IMR-90 (cell line): ENCODE results near the gene ZFYVE28. TPM values are rescaled to one million over a fixed set of nuclear protein-coding genes. Genes with fewer than 3 reads are reported as not detected.
A peak's percentile ranks its signal among the peaks of the same experiment; 100 is the strongest.

Experiments
- ATAC-seq: fragments of 200-7000 bp; cut with Tn5 transposase; 2 replicates; pipeline ENCODE4 v1.9.1; 2020; ENCODE audit warnings: low read depth, mild to moderate bottlenecking, moderate library complexity
- BruUV-seq: library from RNA; stranded (reverse); fragments of 400-500 nt; replicated peaks from 2 replicates; lab custom pipeline; 2021; lab: Mats Ljungman, UMichigan
- CTCF ChIA-PET: fragments of 300-600 bp; formaldehyde crosslinking; extraction: SDS; loops from one replicate; lab custom pipeline; 2021; ENCODE audit warnings: antibody characterized with exemption; lab: Yijun Ruan, JAX
- POLR2A ChIA-PET: fragments of 300-600 bp; sonication (Branson Sonifier 250); formaldehyde crosslinking; loops from one replicate; lab custom pipeline; 2022; ENCODE audit warnings: antibody characterized with exemption; ENCODE audit not compliant: unreplicated experiment; lab: Charles Lee
- DNase-seq: peaks from one replicate; pipeline ENCODE4 v3.0.0; 2013
- H2AFZ ChIP-seq: replicated peaks from 2 replicates; pipeline ENCODE3; 2013; ENCODE audit warnings: low read length, mild to moderate bottlenecking; ENCODE audit not compliant: poor library complexity
- H2AK5ac ChIP-seq: 2 replicates; pipeline ENCODE4 v1.6.1; 2013; ENCODE audit warnings: low read depth, low read length, inconsistent platforms
- H2AK9ac ChIP-seq: replicated peaks from 2 replicates; pipeline ENCODE3; 2013; ENCODE audit warnings: mild to moderate bottlenecking, low read depth, low read length, moderate library complexity; ENCODE audit not compliant: poor library complexity
- H2BK120ac ChIP-seq: 2 replicates; pipeline ENCODE4 v1.6.1; 2013; ENCODE audit warnings: low read depth, low read length, inconsistent platforms
- H2BK15ac ChIP-seq: 3 replicates; pipeline ENCODE4 v1.6.1; 2013; ENCODE audit warnings: low read depth, low read length, inconsistent platforms
- H2BK20ac ChIP-seq: 2 replicates; pipeline ENCODE4 v1.6.1; 2013; ENCODE audit warnings: low read depth, mild to moderate bottlenecking, inconsistent platforms, low read length, moderate library complexity
- H2BK5ac ChIP-seq: 2 replicates; pipeline ENCODE4 v1.6.1; 2013; ENCODE audit warnings: mild to moderate bottlenecking, low read depth, low read length, inconsistent platforms; ENCODE audit not compliant: poor library complexity, severe bottlenecking
- H3K14ac ChIP-seq: replicated peaks from 2 replicates; pipeline ENCODE4 v1.6.1; 2013; ENCODE audit warnings: low read depth, low read length, inconsistent platforms
- H3K18ac ChIP-seq: 2 replicates; pipeline ENCODE4 v1.6.1; 2013; ENCODE audit warnings: low read depth, low read length, control low read depth
- H3K23ac ChIP-seq: 2 replicates; pipeline ENCODE4 v1.6.1; 2013; ENCODE audit warnings: low read depth, low read length, inconsistent platforms
- H3K27ac ChIP-seq: 2 replicates; pipeline ENCODE4 v1.5.1; 2013; ENCODE audit warnings: mild to moderate bottlenecking, control low read depth, low read length; ENCODE audit not compliant: insufficient read depth
- H3K27me3 ChIP-seq: 2 replicates; pipeline ENCODE4 v1.6.1; 2013; ENCODE audit warnings: low read length; ENCODE audit not compliant: control insufficient read depth, insufficient read depth
- H3K36me3 ChIP-seq: 2 replicates; pipeline ENCODE4 v1.6.1; 2013; ENCODE audit warnings: low read length, mixed read lengths; ENCODE audit not compliant: control insufficient read depth, insufficient read depth
- H3K4ac ChIP-seq: 2 replicates; pipeline ENCODE4 v1.6.1; 2013; ENCODE audit warnings: low read depth, low read length, inconsistent platforms
- H3K4me1 ChIP-seq: 2 replicates; pipeline ENCODE4 v1.6.1; 2013; ENCODE audit warnings: low read length, mixed read lengths; ENCODE audit not compliant: control insufficient read depth, insufficient read depth
- H3K4me2 ChIP-seq: 2 replicates; pipeline ENCODE4 v1.6.1; 2013; ENCODE audit warnings: low read depth, mild to moderate bottlenecking, control low read depth, low read length, moderate library complexity
- H3K4me3 ChIP-seq: 2 replicates; pipeline ENCODE4 v1.5.1; 2013; ENCODE audit warnings: low read depth, mild to moderate bottlenecking, control low read depth, low read length, moderate library complexity; ENCODE audit not compliant: insufficient read depth
- H3K56ac ChIP-seq: 2 replicates; pipeline ENCODE4 v1.6.1; 2013; ENCODE audit warnings: low read length, inconsistent platforms; ENCODE audit not compliant: insufficient read depth; ENCODE audit errors: extremely low read depth
- H3K79me1 ChIP-seq, 2 experiments: 2 replicates each; pipeline ENCODE4 v1.6.1; 2013; ENCODE audit warnings: low read length in 2 of 2, inconsistent platforms in 1 of 2, low read depth in 1 of 2
- H3K9ac ChIP-seq: 2 replicates; pipeline ENCODE4 v1.6.1; 2013; ENCODE audit warnings: low read depth, low read length, control low read depth
- H3K9me1 ChIP-seq: 2 replicates; pipeline ENCODE4 v1.6.1; 2013; ENCODE audit warnings: low read length, inconsistent platforms; ENCODE audit not compliant: insufficient read depth
- H3K9me3 ChIP-seq: 2 replicates; pipeline ENCODE4 v1.6.1; 2013; ENCODE audit warnings: low read length; ENCODE audit not compliant: control insufficient read depth, insufficient read depth
- H4K20me1 ChIP-seq: 2 replicates; pipeline ENCODE4 v1.6.1; 2013; ENCODE audit warnings: low read length, inconsistent platforms; ENCODE audit not compliant: insufficient read depth
- H4K5ac ChIP-seq: 2 replicates; pipeline ENCODE4 v1.6.1; 2013; ENCODE audit warnings: mild to moderate bottlenecking, low read depth, low read length, control low read depth
- H4K8ac ChIP-seq, 2 experiments: 2 replicates each; pipeline ENCODE4 v1.6.1; 2013; ENCODE audit warnings: low read depth in 2 of 2, low read length in 2 of 2, control low read depth in 1 of 2, inconsistent platforms in 1 of 2
- H4K91ac ChIP-seq: 2 replicates; pipeline ENCODE4 v1.6.1; 2013; ENCODE audit warnings: low read depth, low read length, inconsistent platforms; ENCODE audit not compliant: insufficient read depth
- BHLHE40 ChIP-seq: fragments of 150-350 bp; IDR thresholded peaks from 2 replicates; pipeline ENCODE4 v1.6.1; 2016; ENCODE audit warnings: mild to moderate bottlenecking, low read depth, low read length
- CEBPB ChIP-seq: IDR thresholded peaks from 2 replicates; pipeline ENCODE4 v1.6.1; 2012; ENCODE audit warnings: low read depth, low read length, improper control_type of control experiment
- CHD1 ChIP-seq: IDR thresholded peaks from 2 replicates; pipeline ENCODE4 v1.6.1; 2012; ENCODE audit warnings: low read depth, low read length, improper control_type of control experiment
- ELK1 ChIP-seq: fragments of 150-350 bp; IDR thresholded peaks from 2 replicates; pipeline ENCODE4 v1.6.1; 2016; ENCODE audit warnings: low read depth, mild to moderate bottlenecking, low read length, moderate library complexity, borderline replicate concordance
- FOS ChIP-seq: fragments of 150-350 bp; IDR thresholded peaks from 2 replicates; pipeline ENCODE4 v1.6.1; 2016; ENCODE audit warnings: low read depth, low read length
- MAFK ChIP-seq: IDR thresholded peaks from 2 replicates; pipeline ENCODE4 v1.6.1; 2012; ENCODE audit warnings: low read depth, low read length, improper control_type of control experiment
- MAZ ChIP-seq: IDR thresholded peaks from 2 replicates; pipeline ENCODE4 v1.6.1; 2012; ENCODE audit warnings: low read depth, mild to moderate bottlenecking, low read length, improper control_type of control experiment, moderate library complexity, borderline replicate concordance
- NFE2L2 ChIP-seq: fragments of 150-350 bp; IDR thresholded peaks from 2 replicates; pipeline ENCODE4 v1.6.1; 2016; ENCODE audit warnings: low read depth, mild to moderate bottlenecking, low read length
- POLR2A ChIP-seq: IDR thresholded peaks from 2 replicates; pipeline ENCODE4 v1.6.1; 2012; ENCODE audit warnings: mild to moderate bottlenecking, low read depth, low read length
- RAD21 ChIP-seq: IDR thresholded peaks from 2 replicates; pipeline ENCODE4 v1.6.1; 2012; ENCODE audit warnings: low read length, improper control_type of control experiment
- RCOR1 ChIP-seq: IDR thresholded peaks from 2 replicates; pipeline ENCODE4 v1.6.1; 2012; ENCODE audit warnings: mild to moderate bottlenecking, low read length, improper control_type of control experiment; ENCODE audit not compliant: insufficient replicate concordance
- SMC3 ChIP-seq: fragments of 150-350 bp; IDR thresholded peaks from 2 replicates; pipeline ENCODE4 v1.6.1; 2016; ENCODE audit warnings: low read depth, mild to moderate bottlenecking, antibody characterized with exemption, low read length, moderate library complexity
- WGBS, 2 experiments: methylation state at CpG; one replicate each; pipeline versions ENCODE4 v1.1.5 to v1.1.7; 2013; ENCODE audit warnings: missing lambda C conversion rate in 2 of 2; ENCODE audit not compliant: insufficient read length in 1 of 2; ENCODE audit errors: extremely low coverage in 2 of 2; 5-methylcytosine and 5-hydroxymethylcytosine counted together
- dilution Hi-C: fragments of 300-500 bp; cut with HindIII; formaldehyde crosslinking; loops from one replicate; pipeline ENCODE4 v1.14.3; 2018; ENCODE audit warnings: low sequenced_read_pairs; ENCODE audit not compliant: unreplicated experiment
- in situ Hi-C: fragments of 300-500 bp; cut with MboI; formaldehyde crosslinking; loops from 3 replicates; pipeline ENCODE4 v1.14.3; 2019; ENCODE audit warnings: low sequenced_read_pairs, inconsistent platforms, mixed read lengths
- intact Hi-C: fragments of 100-400 bp; cut with micrococcal nuclease; formaldehyde crosslinking; loops from 2 replicates; pipeline ENCODE4 v1.10.0; 2022
- polyA plus RNA-seq, 3 experiments: library from polyadenylated mRNA; depleted of rRNA; stranded (reverse); fragments of >200 nt; gene quantifications; 2 replicates each; pipeline ENCODE4 v1.2.3, GENCODE V29; 2012; ENCODE audit warnings: low replicate concordance in 1 of 3
- total RNA-seq: library from RNA; depleted of rRNA; stranded (reverse); fragments of >200 nt; gene quantifications from 2 replicates; pipeline ENCODE4 v1.2.3, GENCODE V29; 2012
- TF ChIP-seq, protein P1 (sequence below): fragments of 150-350 bp; IDR thresholded peaks from 2 replicates; pipeline ENCODE4 v1.6.1; 2017; ENCODE audit warnings: mild to moderate bottlenecking, antibody characterized with exemption, low read length, low read depth

The ZFYVE28 gene
- total and polyA plus RNA-seq, 2 of the 4 experiments (the other 2 are of a cell fraction): 0.36 to 1.2 TPM

DNA sequence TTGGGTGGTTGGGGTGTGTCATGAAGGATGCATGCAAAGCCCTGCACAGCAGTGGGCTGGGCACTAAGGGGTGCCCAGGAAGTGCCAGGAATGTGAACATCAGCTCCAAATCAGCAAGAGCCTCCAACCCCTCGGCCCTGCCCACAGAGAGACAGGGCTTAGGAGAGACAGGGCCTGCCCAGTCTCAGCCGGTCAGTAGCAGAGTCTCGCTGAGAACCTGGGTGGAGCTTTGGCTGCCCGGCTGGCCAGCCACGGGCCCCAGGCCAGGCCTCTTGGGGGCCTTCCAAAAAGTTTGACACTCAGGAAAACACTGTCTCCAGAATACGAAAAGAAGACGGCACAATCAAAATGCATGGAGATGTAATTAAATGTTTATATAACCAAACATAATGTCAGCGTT, 152.3 kb downstream of the ZFYVE28 start:
- DNase-seq: no peak
- no peak overlapping the region for H2BK5ac ChIP-seq
- intact Hi-C loops (loop anchor here (10.0 kb wide), 1 partner anchor 149 kb away; the partner anchor contains the start of genes CFAP99 and ZFYVE28), in situ Hi-C loops (no loop called here), dilution Hi-C loops (no loop called here)
- H3K18ac ChIP-seq: no peak overlapping the region
- WGBS, 2 experiments: 20% methylated on average over 1 of the region's 8 CpGs; no CpG with 5 or more reads in 1 of the 2 experiments
- no peak overlapping the region for H2BK15ac ChIP-seq
- 0 out of 2 replicates have a peak overlapping the region, but pooled peaks have one; percentile 34 for H2BK20ac ChIP-seq
- no peaks in the 10 kb centered on the region for H3K36me3 ChIP-seq
- no TSS peak for BruUV-seq
- H3K27me3 ChIP-seq: no peaks in the 10 kb centered on the region; the same call in 1 of the 2 replicates
- H2BK120ac ChIP-seq: 0 out of 2 replicates have a peak overlapping the region, but pooled peaks have one; percentile 32
- TF ChIP-seq RCOR1: no peak
- TF ChIP-seq ELK1: no peak
- TF ChIP-seq CHD1: no peak
- TF ChIP-seq SMC3: no peak
- no peak for TF ChIP-seq MAFK
- TF ChIP-seq POLR2A: no peak
- no peak for TF ChIP-seq FOS
- TF ChIP-seq CEBPB: no peak
- no peak for TF ChIP-seq RAD21
- TF ChIP-seq BHLHE40: no peak
- no peak for TF ChIP-seq NFE2L2
- TF ChIP-seq MAZ: no peak
- TF ChIP-seq, protein P1, sequence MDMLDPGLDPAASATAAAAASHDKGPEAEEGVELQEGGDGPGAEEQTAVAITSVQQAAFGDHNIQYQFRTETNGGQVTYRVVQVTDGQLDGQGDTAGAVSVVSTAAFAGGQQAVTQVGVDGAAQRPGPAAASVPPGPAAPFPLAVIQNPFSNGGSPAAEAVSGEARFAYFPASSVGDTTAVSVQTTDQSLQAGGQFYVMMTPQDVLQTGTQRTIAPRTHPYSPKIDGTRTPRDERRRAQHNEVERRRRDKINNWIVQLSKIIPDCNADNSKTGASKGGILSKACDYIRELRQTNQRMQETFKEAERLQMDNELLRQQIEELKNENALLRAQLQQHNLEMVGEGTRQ: no peak
- no peaks in the 10 kb centered on the region for H3K9me3 ChIP-seq
- no peak overlapping the region for H3K27ac ChIP-seq
- ChIA-PET POLR2A (no interaction called here), CTCF (no interaction called here)
- H3K4me3 ChIP-seq: no peak overlapping the region
- H3K4ac ChIP-seq: 0 out of 2 replicates have a peak overlapping the region, but pooled peaks have one; percentile 43
- 0 out of 4 replicates have a peak overlapping the region, but pooled peaks of 1 of the 2 experiments have one; percentile 59 for H4K8ac ChIP-seq
- no peak overlapping the region for H3K9ac ChIP-seq
- H2AK9ac ChIP-seq: peak overlapping the region; percentile 52
- peak overlapping the region; percentile 86 for H2AFZ ChIP-seq
- no peak overlapping the region for H3K14ac ChIP-seq
- no peaks in the 10 kb centered on the region for H4K20me1 ChIP-seq
- no peaks in the 10 kb centered on the region for H3K9me1 ChIP-seq
- H4K91ac ChIP-seq: no peak overlapping the region
- no peak overlapping the region for H3K23ac ChIP-seq
- ATAC-seq: no peak
- no peak overlapping the region; the same call in 1 of the 2 replicates for H4K5ac ChIP-seq
- H2AK5ac ChIP-seq: no peak overlapping the region; the same call in 1 of the 2 replicates
- peaks cover 3% of the 10 kb centered on the region; the same call in 1 of the 2 replicates for H3K4me1 ChIP-seq
- peaks cover 0 to 4% of the 10 kb centered on the region in 2 experiments; a peak in 2 of 4 replicates for H3K79me1 ChIP-seq
- H3K4me2 ChIP-seq: no peak overlapping the region
- no peak overlapping the region for H3K56ac ChIP-seq
